Femur (tissue), 1 donor: ENCODE measurements around the gene PNPLA7.

ENCODE experiments used
- DNase-seq: peaks from one replicate; pipeline ENCODE4 v3.0.0-alpha.2; 2017

PNPLA7 gene

GRCh38 chr9:137447722-137448601 is 102.2 kb downstream of the PNPLA7 start:
- DNase-seq: no peak

- DNase-seq: no peak
Observed at GRCh38 chr9:137446851-137447471, 103.2 kb downstream of the PNPLA7 start.

GRCh38 chr9:137445930-137446431 is 104.2 kb downstream of the PNPLA7 start:
- no peak for DNase-seq

GRCh38 chr9:137445275-137445807 is 104.9 kb downstream of the PNPLA7 start:
- DNase-seq: peak; percentile 81

- no peak for DNase-seq
Observed at GRCh38 chr9:137444106-137444790, 106.0 kb downstream of the PNPLA7 start.

- no peak for DNase-seq
Observed at GRCh38 chr9:137441935-137442321, 108.3 kb downstream of the PNPLA7 start.

- DNase-seq: no peak
Observed at GRCh38 chr9:137441289-137441934, 108.8 kb downstream of the PNPLA7 start, which contains the start of gene ENTPD8. ENTPD8 (minus strand) TSS chr9:137441357; CDS start chr9:137438285, 3,072 bp downstream.

- no peak for DNase-seq
Observed at GRCh38 chr9:137439158-137439714, 111.0 kb downstream of the PNPLA7 start.

GRCh38 chr9:137438591-137439157 is 111.5 kb downstream of the PNPLA7 start:
- no peak for DNase-seq

- no peak for DNase-seq
Observed at GRCh38 chr9:137437691-137438590, 112.3 kb downstream of the PNPLA7 start.

- no peak for DNase-seq
Observed at GRCh38 chr9:137436761-137437600, 113.2 kb downstream of the PNPLA7 start.

GRCh38 chr9:137435980-137436760 is 114.0 kb downstream of the PNPLA7 start:
- no peak for DNase-seq

- DNase-seq: no peak
Observed at GRCh38 chr9:137435381-137435891, 114.8 kb downstream of the PNPLA7 start.

- no peak for DNase-seq
Observed at GRCh38 chr9:137434498-137435380, 115.5 kb downstream of the PNPLA7 start.

GRCh38 chr9:137433916-137434431 is 116.2 kb downstream of the PNPLA7 start:
- no peak for DNase-seq

GRCh38 chr9:137433349-137433915 is 116.8 kb downstream of the PNPLA7 start:
- DNase-seq: no peak
